ENCODE measurements around the gene USP11.

DNA sequence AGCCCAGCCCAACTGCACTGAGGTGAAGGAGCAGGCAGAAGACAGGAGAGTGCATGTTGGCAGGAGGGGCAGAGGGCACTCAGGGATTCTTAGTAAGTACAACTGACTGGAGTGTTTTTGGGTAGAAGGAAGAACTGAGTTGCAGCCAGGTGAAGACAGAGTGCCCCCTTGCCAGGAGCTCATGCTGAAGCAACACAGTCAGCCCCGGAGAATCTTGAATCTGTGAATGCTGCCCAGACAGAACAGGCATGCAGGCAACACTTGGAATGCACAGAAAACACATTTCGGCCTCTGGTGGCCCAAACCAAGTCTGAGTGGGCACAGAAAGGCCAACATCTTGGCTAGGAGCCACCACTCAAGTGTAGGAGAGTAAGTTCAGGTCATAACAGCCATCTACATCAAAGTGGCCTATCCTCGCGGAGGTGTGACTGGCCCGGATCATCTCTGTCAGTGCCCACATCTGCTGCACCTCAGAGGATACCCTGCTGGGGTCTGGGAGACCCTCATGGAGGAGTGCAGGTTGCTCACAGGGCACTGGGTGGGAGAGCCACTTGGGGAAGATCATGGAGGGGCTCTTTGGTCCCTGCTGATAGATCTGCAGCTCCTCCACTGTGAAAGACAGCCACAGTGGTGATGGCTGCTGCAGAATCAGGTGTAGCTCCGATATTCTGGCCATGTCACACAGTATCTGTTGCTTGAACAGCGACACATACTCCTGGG, 40.4 kb downstream of the USP11 start:
- TF ChIP-seq CTCF (IDR thresholded peaks at IDR 0.05): no peak
- TF ChIP-seq POLR2A (IDR thresholded peaks at IDR 0.05; ENCODE audit: low read depth): no peak
- TF ChIP-seq POLR2AphosphoS5 (IDR thresholded peaks at IDR 0.05): no peak
- TF ChIP-seq EP300 (IDR thresholded peaks at IDR 0.05): no peak
